Glutamatergic neuron (in vitro differentiated cells): ENCODE results near the gene MPHOSPH9. TPM values are rescaled to one million over a fixed set of nuclear protein-coding genes. Genes with fewer than 3 reads are reported as not detected.
A peak's percentile ranks its signal among the peaks of the same experiment; 100 is the strongest.

Experiments used
- DNase-seq: peaks from one replicate; pipeline ENCODE4 v3.0.0; 2022
- H3K27ac Mint-ChIP-seq: one replicate; pipeline ENCODE4 v1.8.0; 2020; ENCODE audit warnings: mild to moderate bottlenecking, mixed read lengths, inconsistent platforms; ENCODE audit not compliant: unreplicated experiment
- H3K27me3 Mint-ChIP-seq: one replicate; pipeline ENCODE4 v1.8.0; 2020; ENCODE audit warnings: mild to moderate bottlenecking, moderate library complexity, mixed read lengths, inconsistent platforms; ENCODE audit not compliant: unreplicated experiment
- H3K36me3 Mint-ChIP-seq: one replicate; pipeline ENCODE4 v1.8.0; 2020; ENCODE audit warnings: mild to moderate bottlenecking, mixed read lengths, inconsistent platforms; ENCODE audit not compliant: unreplicated experiment
- H3K4me1 Mint-ChIP-seq: one replicate; pipeline ENCODE4 v1.8.0; 2020; ENCODE audit warnings: mild to moderate bottlenecking, low read depth, mixed read lengths, inconsistent platforms; ENCODE audit not compliant: unreplicated experiment
- H3K4me3 Mint-ChIP-seq: one replicate; pipeline ENCODE4 v1.8.0; 2020; ENCODE audit warnings: mild to moderate bottlenecking, mixed read lengths, inconsistent platforms; ENCODE audit not compliant: unreplicated experiment
- H3K9me3 Mint-ChIP-seq: one replicate; pipeline ENCODE4 v1.8.0; 2020; ENCODE audit warnings: mild to moderate bottlenecking, moderate library complexity, mixed read lengths, inconsistent platforms; ENCODE audit not compliant: unreplicated experiment
- total RNA-seq: library from RNA; stranded (reverse); fragmentation: NEBNext Ultra II Directional; extraction: Animal tissue kit (Norgen Biotek cat#: 25700); gene quantifications from one replicate; pipeline ENCODE4 v1.2.1, GENCODE V29; 2021; ENCODE audit not compliant: unreplicated experiment
- TF ChIP-seq, protein P1 (sequence below): fragments of 200-600 bp; sonication (generic); IDR thresholded peaks from one replicate; pipeline ENCODE4 v1.5.0; 2021; ENCODE audit not compliant: partially characterized antibody, unreplicated experiment

MPHOSPH9 gene
- total RNA-seq, 1 donor from 2014 or later: 38.4 TPM

DNA sequence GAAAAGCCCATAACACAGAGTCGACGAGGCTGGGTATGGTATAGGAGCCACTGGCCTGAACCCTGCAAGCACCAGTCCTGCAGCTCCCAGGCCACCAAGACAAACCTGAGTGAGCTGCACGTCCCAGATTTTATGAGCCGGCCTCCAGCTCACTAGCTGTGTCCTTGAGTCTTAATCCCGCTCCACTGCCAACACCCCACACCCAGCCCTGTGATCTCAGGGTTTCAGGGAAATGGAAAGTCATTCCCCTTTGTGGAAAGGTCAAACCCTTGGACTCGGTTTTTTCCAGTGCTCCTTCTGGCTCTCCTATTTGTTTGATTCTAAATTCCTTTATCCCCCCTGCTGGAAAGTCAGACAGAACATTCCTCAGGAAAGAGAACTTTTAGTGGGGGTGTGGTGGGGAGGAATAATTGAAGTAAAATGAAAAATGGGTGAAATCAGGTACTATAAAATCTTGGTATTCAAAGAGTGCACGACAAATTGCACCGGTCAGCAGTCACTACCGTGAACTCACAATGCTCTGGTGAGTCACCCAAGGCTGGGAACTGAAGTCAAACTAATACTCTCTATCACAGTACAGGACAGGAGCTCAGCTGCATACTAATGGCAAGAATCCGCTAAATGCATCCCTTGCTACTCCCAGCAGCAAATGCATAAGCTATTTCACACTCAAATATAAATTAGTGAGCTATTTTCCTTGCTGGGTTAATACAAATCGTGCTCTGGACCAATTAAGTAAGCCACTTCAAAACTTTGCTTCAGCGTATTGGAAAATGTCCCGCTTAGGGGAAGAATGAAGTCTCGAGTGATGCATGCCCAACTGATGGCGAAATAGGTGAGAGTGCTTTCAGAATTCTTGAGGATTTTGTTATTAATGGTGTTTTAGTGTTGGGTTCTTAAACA lies 91.1 kb downstream of the MPHOSPH9 start:
- Mint-ChIP-seq H3K36me3 (no peaks in the 10 kb centered on the region), H3K27ac (peak overlapping the region; percentile 28), H3K4me3 (no peak overlapping the region), H3K27me3 (peaks cover 5% of the 10 kb centered on the region), H3K9me3 (peaks cover 2% of the 10 kb centered on the region), H3K4me1 (peaks cover 29% of the 10 kb centered on the region)
- DNase-seq: no peak
- TF ChIP-seq, protein P1, sequence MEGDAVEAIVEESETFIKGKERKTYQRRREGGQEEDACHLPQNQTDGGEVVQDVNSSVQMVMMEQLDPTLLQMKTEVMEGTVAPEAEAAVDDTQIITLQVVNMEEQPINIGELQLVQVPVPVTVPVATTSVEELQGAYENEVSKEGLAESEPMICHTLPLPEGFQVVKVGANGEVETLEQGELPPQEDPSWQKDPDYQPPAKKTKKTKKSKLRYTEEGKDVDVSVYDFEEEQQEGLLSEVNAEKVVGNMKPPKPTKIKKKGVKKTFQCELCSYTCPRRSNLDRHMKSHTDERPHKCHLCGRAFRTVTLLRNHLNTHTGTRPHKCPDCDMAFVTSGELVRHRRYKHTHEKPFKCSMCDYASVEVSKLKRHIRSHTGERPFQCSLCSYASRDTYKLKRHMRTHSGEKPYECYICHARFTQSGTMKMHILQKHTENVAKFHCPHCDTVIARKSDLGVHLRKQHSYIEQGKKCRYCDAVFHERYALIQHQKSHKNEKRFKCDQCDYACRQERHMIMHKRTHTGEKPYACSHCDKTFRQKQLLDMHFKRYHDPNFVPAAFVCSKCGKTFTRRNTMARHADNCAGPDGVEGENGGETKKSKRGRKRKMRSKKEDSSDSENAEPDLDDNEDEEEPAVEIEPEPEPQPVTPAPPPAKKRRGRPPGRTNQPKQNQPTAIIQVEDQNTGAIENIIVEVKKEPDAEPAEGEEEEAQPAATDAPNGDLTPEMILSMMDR: no peak

DNA sequence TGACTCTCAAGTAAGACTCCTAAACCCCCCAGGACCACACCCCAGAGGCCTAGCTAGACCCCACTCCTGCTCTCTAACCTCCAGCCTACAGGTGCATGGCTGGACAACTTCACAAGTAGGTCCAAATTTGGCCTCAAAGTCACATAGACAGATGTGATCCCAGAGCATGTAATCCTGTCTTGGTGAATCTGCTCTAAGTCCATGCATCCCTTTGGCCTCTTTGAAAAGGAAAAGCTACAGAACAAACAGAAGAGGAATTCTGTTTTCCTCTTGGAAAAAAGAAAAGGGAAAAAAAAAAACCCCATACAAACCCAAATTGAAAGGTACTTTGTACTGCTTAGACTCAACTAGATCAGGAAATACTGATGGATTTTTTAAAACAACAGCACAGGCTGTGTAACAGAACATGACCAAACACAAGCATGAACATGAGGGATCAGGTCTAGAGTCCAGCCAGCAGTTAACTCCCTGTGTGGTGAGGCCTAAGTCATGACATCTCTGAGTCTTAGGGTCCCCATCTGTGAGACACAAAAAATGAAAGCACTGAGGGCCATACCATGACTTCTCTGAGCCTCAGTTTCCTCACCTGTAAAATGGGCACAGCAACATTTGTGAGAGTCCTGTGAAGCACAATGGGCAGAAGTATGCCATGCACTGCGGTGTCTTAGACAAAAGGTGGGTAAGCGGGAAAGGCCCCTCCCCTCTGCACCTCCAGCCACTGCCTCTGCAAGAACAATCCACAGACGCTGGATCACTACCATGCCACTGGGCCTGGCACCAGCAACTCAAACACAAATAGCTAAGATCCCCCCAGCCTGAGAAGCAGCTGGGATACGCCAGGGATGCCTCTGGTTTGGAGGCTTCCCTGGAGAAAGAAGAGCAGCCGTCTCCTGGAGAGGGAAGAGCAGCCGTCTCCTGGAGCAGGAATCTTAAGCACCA lies 92.0 kb downstream of the MPHOSPH9 start:
- H3K4me3 Mint-ChIP-seq: peak overlapping the region; percentile 30
- peaks cover 2% of the 10 kb centered on the region for H3K9me3 Mint-ChIP-seq
- no peak for DNase-seq
- no peaks in the 10 kb centered on the region for H3K36me3 Mint-ChIP-seq
- H3K27ac Mint-ChIP-seq: peak overlapping the region; percentile 90
- TF ChIP-seq, protein P1: no peak
- peaks cover 29% of the 10 kb centered on the region for H3K4me1 Mint-ChIP-seq
- peaks cover 5% of the 10 kb centered on the region for H3K27me3 Mint-ChIP-seq

DNA sequence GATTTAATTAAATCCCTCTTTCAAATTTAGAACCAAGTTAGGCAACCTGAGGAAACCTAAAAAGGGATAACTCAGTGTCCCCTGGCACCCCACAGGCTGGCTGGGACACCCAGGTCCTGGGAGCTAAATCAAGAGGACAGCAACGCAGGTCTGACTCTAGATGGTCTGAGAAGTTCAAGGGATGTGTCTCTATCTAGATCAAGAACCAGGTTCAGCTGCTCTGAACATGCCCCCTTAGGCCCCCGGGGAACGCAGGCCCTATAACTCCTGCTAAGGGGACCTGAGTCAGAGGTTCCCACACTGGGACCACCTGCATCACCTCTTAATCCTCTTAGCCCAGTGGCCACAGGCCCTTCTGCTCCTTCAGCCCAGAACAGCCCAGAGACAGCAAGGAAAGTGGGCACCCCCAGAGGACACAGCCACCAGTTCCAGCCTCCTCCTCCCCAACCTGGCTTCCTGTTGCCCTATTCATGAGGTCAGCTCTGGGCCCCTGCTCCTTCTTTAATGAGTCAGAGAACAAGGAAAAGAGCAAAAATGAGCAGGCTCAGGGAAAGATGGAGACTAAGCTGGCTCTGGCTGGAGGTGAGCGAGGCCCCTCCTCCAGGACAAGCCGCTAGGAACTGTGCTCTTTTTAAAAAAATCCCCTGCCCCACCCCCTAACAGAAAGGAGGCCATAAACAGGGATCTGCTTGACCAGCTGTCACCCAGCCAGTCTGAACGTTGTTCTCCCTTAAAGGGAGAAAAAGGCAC lies 92.8 kb downstream of the MPHOSPH9 start:
- TF ChIP-seq, protein P1: no peak
- H3K4me3 Mint-ChIP-seq: peak overlapping the region; percentile 42
- peak; percentile 34 for DNase-seq
- H3K27ac Mint-ChIP-seq: peak overlapping the region; percentile 90
- H3K4me1 Mint-ChIP-seq: peaks cover 29% of the 10 kb centered on the region
- H3K36me3 Mint-ChIP-seq: no peaks in the 10 kb centered on the region
- H3K27me3 Mint-ChIP-seq: peaks cover 5% of the 10 kb centered on the region
- H3K9me3 Mint-ChIP-seq: peaks cover 2% of the 10 kb centered on the region

DNA sequence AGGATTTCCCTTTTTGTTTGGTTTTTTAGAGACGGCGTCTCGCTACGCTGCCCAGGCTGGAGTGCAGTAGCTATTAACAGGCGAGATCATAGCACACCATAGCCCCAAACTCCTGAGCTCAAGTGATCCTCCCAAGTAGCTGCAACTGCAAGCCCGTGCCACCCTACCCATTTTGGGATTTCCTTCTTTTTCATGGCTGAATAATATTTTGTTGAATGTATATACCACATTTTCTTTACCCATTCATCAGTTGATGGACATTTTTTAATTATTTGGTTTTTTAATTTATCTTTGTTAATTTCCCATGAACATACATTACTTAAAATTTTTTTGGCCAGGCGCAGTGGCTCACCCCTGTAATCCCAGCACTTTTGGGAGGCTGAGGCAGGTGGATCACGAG lies 97.3 kb downstream of the MPHOSPH9 start:
- Mint-ChIP-seq H3K4me1 (peaks cover 15% of the 10 kb centered on the region), H3K4me3 (no peak overlapping the region), H3K36me3 (no peaks in the 10 kb centered on the region), H3K9me3 (peaks cover 2% of the 10 kb centered on the region), H3K27me3 (peaks cover 3% of the 10 kb centered on the region), H3K27ac (no peak overlapping the region)
- DNase-seq: no peak
- TF ChIP-seq, protein P1: no peak
